Sigmoid colon (tissue), 4 donors: ENCODE data around the gene ATP6V0A1.

Experiments used
- EP300 ChIP-seq, 4 donors: sonication (generic); formaldehyde crosslinking; IDR thresholded peaks; one replicate each; pipeline ENCODE4 v1.6.1; 2017; ENCODE audit warnings: antibody characterized with exemption in 4 of 4
- POLR2A ChIP-seq, 2 donors: fragments of 450-650 bp; IDR thresholded peaks; one replicate each; pipeline ENCODE4 v1.6.1; 2016; ENCODE audit warnings: antibody characterized with exemption in 2 of 2, mild to moderate bottlenecking in 2 of 2, moderate library complexity in 2 of 2
- POLR2AphosphoS5 ChIP-seq, 4 donors: sonication (generic); formaldehyde crosslinking; IDR thresholded peaks; one replicate each; pipeline ENCODE4 v1.6.1; 2017; ENCODE audit warnings: antibody characterized with exemption in 4 of 4
- TF ChIP-seq, protein P1 (sequence below), 4 experiments: fragments of 450-650 bp in 3 of 4; fragments of 200-600 bp in 1 of 4; IDR thresholded peaks; one replicate each; pipeline ENCODE4 v1.5.1; 2016 to 2019; ENCODE audit warnings: antibody characterized with exemption in 4 of 4, mild to moderate bottlenecking in 3 of 4, moderate library complexity in 2 of 4

GRCh38 chr17:42535155-42536047, 76.7 kb downstream of the ATP6V0A1 start:
- TF ChIP-seq POLR2A (IDR thresholded peaks at IDR 0.05) (no peak), POLR2AphosphoS5 (IDR thresholded peaks at IDR 0.05) (no peak), EP300 (IDR thresholded peaks at IDR 0.05) (no peak)
- TF ChIP-seq, protein P1, sequence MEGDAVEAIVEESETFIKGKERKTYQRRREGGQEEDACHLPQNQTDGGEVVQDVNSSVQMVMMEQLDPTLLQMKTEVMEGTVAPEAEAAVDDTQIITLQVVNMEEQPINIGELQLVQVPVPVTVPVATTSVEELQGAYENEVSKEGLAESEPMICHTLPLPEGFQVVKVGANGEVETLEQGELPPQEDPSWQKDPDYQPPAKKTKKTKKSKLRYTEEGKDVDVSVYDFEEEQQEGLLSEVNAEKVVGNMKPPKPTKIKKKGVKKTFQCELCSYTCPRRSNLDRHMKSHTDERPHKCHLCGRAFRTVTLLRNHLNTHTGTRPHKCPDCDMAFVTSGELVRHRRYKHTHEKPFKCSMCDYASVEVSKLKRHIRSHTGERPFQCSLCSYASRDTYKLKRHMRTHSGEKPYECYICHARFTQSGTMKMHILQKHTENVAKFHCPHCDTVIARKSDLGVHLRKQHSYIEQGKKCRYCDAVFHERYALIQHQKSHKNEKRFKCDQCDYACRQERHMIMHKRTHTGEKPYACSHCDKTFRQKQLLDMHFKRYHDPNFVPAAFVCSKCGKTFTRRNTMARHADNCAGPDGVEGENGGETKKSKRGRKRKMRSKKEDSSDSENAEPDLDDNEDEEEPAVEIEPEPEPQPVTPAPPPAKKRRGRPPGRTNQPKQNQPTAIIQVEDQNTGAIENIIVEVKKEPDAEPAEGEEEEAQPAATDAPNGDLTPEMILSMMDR (IDR thresholded peaks at IDR 0.05): no peak
